Measurements from ENCODE around the gene CNTROB.

GRCh38 chr17:7945651-7946050, 13.6 kb downstream of the CNTROB start:
- TF ChIP-seq CHD4 (IDR thresholded peaks at IDR 0.05), result no peak
- no peak for TF ChIP-seq CTCF (IDR thresholded peaks at IDR 0.05 in 2 of 3, conservative IDR thresholded peaks at IDR 0.05 in 1 of 3; ENCODE audit: control insufficient read depth in 2 of 3, extremely low read depth in 1 of 3, insufficient read depth in 1 of 3, low read depth in 3 of 3, low read length in 3 of 3)
- no peak for TF ChIP-seq RAD21 (IDR thresholded peaks at IDR 0.05; ENCODE audit: insufficient read depth, low read depth, low read length)
- TF ChIP-seq REST (IDR thresholded peaks at IDR 0.05; ENCODE audit: low read depth, low read length), result no peak
- no peak for TF ChIP-seq RAD51 (IDR thresholded peaks at IDR 0.05)
- TF ChIP-seq SP1 (IDR thresholded peaks at IDR 0.05; ENCODE audit: low read depth, low read length), result no peak
- no peak for TF ChIP-seq ESRRA (IDR thresholded peaks at IDR 0.05; ENCODE audit: low read length)
- TF ChIP-seq NFIC (IDR thresholded peaks at IDR 0.05; ENCODE audit: low read depth, low read length), result no peak
- no peak for TF ChIP-seq YY1 (IDR thresholded peaks at IDR 0.05; ENCODE audit: low read depth, low read length)
- TF ChIP-seq POLR2A (IDR thresholded peaks at IDR 0.05; ENCODE audit: low read depth, low read length), result no peak
- no peak for TF ChIP-seq ZNF274 (IDR thresholded peaks at IDR 0.05; ENCODE audit: insufficient read depth, insufficient read length)
